Measurements from ENCODE around the gene SLC25A25.

GRCh38 chr9:128141604-128142003 is 73.6 kb downstream of the SLC25A25 start:
- TF ChIP-seq EP300 (IDR thresholded peaks at IDR 0.05; ENCODE audit: borderline replicate concordance) (no peak), REST (IDR thresholded peaks at IDR 0.05; ENCODE audit: low read depth) (no peak), TEAD4 (IDR thresholded peaks at IDR 0.05) (no peak), FOXM1 (IDR thresholded peaks at IDR 0.05; ENCODE audit: borderline replicate concordance, low read depth) (no peak), YY1 (IDR thresholded peaks at IDR 0.05; ENCODE audit: low read depth) (no peak), RAD21 (IDR thresholded peaks at IDR 0.05; ENCODE audit: low read depth) (no peak), TAF1 (IDR thresholded peaks at IDR 0.05; ENCODE audit: low read depth) (no peak), CREB1 (IDR thresholded peaks at IDR 0.05; ENCODE audit: low read depth) (no peak), NFIC (IDR thresholded peaks at IDR 0.05) (no peak), CEBPB (IDR thresholded peaks at IDR 0.05) (no peak)
- TF ChIP-seq, protein P1, sequence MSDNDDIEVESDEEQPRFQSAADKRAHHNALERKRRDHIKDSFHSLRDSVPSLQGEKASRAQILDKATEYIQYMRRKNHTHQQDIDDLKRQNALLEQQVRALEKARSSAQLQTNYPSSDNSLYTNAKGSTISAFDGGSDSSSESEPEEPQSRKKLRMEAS (IDR thresholded peaks at IDR 0.05): no peak
- TF ChIP-seq, protein P2, sequence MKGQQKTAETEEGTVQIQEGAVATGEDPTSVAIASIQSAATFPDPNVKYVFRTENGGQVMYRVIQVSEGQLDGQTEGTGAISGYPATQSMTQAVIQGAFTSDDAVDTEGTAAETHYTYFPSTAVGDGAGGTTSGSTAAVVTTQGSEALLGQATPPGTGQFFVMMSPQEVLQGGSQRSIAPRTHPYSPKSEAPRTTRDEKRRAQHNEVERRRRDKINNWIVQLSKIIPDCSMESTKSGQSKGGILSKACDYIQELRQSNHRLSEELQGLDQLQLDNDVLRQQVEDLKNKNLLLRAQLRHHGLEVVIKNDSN (IDR thresholded peaks at IDR 0.05): no peak
